CD4-positive, alpha-beta T cell treated with Interleukin-2 at 100 ng/mL for 4 hours (primary cell): ENCODE measurements around the gene UBL3.

Experiments used
- DNase-seq: peaks from one replicate; pipeline ENCODE4 v3.0.0-alpha.2; 2020; ENCODE audit warnings: low spot score

UBL3 gene

DNA sequence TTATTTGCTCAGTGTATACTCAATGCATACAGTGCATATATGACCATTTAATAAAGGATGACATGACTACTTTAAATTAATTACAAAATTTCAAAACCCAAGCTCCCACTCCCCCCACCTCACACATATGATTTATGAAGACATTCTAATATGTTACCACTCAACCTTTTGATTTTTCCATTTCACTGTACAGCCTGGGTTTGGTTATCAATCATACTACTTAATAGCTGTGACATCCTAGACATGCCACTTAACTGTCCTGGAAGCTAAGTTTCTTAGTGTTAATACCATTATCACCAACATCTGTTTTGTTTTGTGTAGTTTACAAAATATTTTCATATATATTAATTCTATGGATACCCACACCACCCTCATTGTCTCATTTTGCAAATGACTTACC is 42.2 kb downstream of the UBL3 start:
- no peak for DNase-seq

GRCh38 chr13:29805994-29806979 is 44.1 kb downstream of the UBL3 start:
- DNase-seq: no peak

DNA sequence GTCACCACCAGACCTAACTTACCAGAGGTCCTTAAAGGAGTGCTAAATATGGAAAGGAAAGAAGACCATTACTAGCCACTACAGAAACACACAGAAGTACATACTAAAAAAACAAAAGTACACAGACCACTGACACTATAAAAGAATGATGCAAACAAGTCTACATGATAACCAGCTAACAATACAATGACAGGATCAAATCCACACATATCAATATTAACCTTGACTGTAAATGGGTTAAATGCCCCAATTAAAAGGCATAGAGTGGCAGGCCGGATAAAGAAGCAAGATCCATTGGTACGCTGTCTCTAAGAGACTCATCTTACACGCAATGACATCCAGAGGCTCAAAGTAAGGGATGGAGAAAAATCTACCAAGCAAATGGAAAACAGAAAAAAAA is 47.2 kb downstream of the UBL3 start:
- DNase-seq: no peak

- DNase-seq: no peak
Measured at GRCh38 chr13:29802621-29803020, 47.8 kb downstream of the UBL3 start.

DNA sequence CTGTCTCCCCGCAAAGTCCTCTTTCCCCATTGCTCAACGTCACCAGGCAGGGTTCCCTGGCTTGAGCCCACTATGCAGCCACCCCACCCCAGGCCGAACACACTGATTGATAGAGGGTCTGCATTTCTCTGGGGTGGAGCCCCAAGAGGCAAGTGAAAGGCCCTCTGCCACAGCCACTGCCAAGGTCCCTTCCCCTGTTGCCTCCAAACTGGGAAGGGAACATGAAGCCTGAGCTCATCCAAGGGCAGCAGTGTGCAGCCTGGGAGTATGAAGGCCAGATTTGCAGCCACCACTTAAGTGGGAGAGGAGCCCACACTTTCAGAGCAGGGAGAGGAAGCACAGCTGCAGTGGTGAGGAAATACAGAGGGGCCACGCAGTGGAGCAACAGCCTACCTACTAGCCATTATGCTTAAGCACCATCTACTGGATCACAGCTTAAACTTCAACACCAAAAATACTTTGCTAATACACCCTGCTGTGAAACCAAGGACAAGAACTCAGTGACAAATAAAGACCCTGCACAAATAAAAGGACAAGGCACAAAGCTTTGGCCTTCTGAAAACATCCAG is 48.6 kb downstream of the UBL3 start:
- no peak for DNase-seq

- DNase-seq: no peak
Measured at GRCh38 chr13:29801102-29801501, 49.3 kb downstream of the UBL3 start.

DNA sequence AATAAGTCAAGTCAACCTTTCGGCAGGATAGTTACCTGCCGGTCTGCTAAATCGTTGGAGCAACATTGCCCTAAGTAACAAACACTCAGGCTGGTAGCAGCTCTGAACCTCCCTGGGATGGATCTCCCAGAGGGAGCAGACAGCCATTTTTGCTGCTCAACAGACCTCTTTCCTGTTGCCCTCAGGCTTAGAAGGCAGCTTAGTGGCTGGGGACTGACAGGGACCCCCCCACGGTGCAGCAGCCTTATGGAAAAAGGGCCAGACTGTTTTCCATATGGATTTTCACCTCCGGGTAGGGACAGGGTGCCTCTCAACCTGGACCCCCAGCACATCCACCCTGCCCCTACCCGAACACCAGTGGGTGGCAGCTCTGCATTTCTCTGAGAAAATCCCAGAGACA is 49.7 kb downstream of the UBL3 start:
- DNase-seq: no peak

DNA sequence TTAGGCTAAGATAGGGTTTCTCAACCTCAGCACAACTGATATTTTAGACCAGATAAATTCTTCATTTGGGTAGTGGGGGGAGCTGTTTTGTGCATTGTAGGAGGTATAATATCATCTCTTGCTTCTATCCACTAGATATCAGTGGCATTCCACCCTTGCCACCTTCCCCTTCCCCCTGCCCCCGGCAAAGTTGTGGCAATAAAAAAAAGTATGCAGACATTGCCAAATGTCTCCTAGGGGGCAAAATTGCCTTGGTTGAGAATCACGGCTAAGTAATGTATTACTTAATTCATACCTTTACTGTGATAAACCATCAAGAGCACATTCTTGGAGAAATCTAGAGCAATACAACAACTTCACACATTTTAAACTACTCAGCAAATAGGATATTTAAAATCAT is 51.4 kb downstream of the UBL3 start:
- DNase-seq: no peak

DNA sequence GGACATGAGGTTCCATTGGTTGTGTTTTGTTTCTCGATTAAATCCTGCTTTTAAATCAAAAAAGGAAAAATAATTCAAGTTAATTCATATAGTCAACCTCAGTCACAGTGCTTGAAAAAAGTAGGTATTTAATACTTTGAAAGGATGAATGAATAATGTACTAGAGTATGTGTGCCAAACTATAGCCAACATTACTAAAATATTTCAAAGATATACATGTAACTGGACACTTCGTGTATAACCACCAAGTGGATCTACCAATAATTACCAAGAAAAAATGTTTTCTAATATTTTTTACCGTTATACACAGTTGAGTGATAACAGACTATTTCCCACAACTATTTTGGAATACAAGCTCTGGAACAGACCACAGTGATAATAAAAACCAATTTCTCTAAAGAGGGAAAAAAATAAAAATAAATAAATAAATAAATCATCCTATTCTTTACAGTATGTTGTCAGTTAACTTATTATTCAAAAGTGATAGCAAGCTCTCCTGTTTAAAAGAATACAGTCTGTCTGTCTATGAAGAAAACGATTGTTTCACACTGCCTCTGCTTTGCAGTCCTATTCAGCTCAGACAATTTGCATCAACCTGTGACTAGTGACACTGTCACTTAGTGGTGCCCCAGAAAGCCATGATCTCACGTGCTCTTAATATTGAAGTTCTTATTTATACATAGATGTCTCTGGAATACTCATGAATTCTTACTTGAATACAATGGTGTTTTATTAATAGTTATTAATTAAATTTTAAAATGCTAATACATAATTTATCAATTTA is 58.2 kb downstream of the UBL3 start:
- no peak for DNase-seq

- no peak for DNase-seq
Measured at GRCh38 chr13:29791508-29791907, 58.9 kb downstream of the UBL3 start.

DNA sequence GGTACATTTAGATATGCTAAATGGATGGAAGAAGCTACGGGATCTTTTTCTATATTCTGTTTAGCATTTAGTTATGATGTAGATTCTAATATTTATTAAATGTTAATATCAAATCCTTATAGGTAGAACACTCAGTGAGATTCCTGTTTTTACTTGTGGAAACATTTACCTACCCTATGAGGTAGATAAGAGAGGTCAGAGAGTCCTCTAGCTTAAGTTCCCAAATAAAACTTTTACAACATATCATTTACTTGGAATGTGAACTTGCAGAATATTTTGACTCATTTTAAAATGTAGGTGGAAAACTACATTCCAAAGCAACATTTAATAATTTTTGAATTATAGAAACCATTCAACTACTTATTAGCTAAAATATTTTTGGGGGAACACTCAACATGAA is 63.7 kb downstream of the UBL3 start:
- no peak for DNase-seq

- DNase-seq: no peak
Measured at GRCh38 chr13:29785978-29786377, 64.4 kb downstream of the UBL3 start.

DNA sequence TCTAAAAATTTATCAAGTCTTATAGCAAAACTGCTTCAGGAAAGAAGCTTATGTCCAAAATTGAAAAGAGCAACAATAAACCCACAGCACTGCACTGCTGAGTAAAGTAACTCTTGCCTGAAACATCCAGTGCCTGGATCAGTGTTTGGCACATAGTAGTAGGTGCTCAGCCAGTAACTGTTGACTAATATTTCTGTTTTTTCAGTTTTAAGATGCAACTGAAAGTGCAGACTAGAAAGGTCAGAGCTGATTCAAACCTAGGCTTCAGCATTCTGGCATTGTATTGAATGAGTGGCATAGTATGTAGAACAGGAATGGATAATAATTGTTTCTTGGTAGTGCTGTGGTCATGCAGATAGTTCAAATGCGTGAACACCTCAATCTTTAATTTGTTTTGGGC is 67.6 kb downstream of the UBL3 start:
- DNase-seq: no peak

GRCh38 chr13:29774830-29775229 is 75.6 kb downstream of the UBL3 start:
- no peak for DNase-seq

- DNase-seq: peak; percentile 59
Measured at GRCh38 chr13:29771247-29771646, 79.2 kb downstream of the UBL3 start.

DNA sequence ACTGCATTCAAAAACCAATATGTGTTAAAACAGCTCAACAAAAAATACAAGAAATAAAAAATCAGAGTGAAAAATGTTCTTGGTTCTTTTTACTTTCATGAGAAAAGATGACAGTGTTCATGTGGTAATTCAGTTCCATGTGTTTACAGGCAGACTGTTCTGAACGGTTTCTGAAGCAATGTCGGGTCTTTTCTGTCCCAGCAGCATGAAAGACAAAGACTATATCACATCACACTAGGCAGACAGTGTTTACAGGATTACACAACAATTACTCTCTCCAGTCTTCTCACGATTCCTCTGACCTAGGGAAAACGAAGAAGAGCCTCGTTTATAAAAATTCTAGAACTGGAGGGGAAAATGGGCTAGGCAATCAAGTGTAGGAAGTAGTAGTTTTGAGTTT is 83.4 kb downstream of the UBL3 start:
- DNase-seq: no peak

DNA sequence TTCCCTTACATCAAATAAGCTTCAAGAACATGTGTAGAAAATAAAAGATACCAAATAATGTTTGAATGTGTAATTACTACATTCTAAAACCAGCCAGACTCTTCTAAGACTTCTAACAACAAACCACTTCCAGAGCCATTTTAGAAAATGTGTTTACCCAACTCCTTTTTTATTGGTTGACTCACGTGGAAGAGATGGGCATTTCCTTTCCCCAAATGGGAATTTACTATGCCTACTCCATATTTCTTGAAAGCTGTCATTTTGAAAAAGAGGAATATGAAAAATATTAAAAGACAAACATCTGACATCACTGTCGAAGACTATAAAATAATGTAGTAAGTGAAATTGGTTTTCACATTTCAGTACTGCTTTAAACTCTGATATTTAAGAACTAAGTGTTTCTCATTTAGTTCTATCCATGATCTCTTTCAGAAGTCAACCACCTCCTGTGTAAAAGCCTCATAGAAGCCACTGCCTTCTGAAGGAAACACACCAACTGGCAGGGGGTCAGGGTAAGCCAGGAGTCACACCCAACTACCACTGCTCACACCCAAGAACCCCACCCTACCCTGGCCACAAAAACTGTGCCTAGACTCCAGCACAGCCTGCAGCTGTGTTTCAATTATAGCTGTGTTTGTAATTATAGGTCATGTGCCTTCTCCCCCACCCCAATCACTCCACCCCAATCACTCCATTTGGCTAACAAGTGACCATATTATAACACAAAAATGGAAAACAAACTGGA is 86.8 kb downstream of the UBL3 start:
- DNase-seq: no peak

GRCh38 chr13:29761815-29762214 is 88.6 kb downstream of the UBL3 start:
- no peak for DNase-seq

- no peak for DNase-seq
Measured at GRCh38 chr13:29761160-29761559, 89.3 kb downstream of the UBL3 start.

- no peak for DNase-seq
Measured at GRCh38 chr13:29760544-29760943, 89.9 kb downstream of the UBL3 start.

DNA sequence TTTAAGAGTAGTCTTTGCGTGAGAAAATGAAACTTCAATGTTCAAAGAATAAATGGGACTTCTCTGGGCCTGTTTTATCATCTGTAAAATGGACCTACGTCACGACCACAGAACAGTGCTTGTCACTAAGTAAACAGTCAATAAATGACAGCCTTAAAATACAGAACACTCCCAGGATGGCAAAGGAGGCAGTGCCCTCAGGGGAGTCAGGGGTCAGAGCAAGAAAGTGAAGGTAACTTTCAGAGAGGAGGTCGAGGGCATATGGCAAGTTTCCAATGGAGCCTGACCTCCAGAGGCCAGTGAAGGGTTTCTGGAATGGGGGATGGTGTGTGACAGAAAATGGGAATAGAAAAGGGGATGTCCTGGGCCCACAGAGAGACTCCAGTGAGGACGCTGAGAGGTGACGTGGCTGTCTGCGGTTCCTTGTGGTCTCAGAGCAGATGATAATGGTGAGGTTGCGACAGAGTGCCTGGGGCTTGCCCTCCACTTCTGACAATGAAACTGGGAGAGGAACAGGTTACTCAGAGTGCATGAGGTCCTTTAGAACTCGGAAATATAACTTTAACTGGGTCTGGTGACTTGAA is 91.8 kb downstream of the UBL3 start:
- DNase-seq: peak; percentile 47

GRCh38 chr13:29756506-29756905 is 93.9 kb downstream of the UBL3 start:
- no peak for DNase-seq
